NCI-H345 (cell line): ENCODE results near the gene ACSS2.
"Not testable (repeated sequence)": the region's sequence is repeated elsewhere in the genome, so short reads cannot be mapped to it uniquely, and the experiment has no call there.

ENCODE experiments used
- DNase-seq: peaks from one replicate; lab custom pipeline; 2025; lab: John Stamatoyannopoulos, UW

The ACSS2 gene

GRCh38 chr20:34874094-34874654 lies 2.2 kb upstream of the ACSS2 start:
- DNase-seq: peak; percentile 90

DNA sequence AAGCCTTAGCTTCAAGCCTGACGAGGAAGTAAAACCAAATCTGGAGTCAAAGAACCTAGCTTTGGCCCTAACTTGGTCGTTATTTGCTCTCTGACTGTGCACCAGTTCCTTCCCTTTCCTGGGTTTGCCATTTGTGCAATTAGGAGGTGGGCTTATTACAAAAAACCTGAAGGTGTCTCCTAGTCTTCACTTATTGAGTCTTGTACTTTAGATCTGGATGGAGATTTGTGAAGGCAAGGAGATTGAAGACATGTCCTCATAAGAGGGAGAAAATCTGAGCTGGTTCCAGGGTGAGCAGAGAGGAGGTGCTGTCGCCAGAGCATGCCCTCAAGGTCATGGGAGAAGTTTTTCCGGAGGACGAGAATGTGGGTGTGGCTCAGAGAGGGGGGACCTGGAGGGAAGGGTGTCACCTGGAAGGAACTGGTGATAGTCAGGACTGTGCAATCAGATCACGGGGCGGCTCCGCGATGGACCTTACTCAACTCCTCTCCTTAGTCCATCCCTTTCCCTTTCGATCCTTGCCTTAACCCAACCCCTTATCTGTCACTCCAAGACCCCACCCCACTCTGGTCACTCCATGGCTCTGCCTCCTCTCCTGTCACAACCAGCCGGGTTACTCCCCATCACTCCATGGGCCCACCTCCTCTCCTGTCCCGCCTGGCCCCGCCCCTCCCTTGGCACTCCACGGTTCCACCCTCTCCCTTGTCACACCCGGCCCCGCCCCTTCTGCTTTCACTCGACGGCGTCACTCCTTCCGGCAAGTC lies 588 bp upstream of the ACSS2 start:
- DNase-seq: peak; percentile 99

DNA sequence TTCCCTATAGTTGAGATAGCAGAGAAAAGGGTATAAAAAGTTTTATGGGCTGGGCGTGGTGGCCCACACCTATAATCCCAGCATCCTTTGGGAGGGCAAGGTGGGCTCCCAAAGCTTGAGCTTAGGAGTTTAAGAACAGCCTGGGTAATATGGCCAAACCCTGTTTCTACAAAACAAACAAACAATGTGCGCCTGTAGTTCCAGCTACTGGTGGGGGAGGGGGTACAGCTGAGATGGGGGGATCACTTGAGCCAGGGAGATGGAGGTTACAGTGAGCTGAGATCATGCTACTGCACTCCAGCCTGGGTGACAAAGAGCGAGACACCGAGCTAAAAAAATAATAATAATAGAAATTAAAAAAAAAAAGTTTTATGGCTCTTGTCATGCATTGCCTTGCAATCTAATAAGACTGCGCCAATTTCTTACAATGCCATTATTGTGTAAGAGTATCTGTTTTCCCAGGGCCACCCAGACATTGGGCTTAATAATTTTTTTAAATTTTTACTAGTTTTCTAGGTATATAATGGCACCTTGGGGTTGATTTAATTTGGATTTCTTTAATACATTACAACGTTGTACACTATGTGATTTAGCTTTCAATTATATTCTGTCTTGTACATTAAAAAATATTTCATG lies 3.9 kb downstream of the ACSS2 start:
- DNase-seq: no peak

DNA sequence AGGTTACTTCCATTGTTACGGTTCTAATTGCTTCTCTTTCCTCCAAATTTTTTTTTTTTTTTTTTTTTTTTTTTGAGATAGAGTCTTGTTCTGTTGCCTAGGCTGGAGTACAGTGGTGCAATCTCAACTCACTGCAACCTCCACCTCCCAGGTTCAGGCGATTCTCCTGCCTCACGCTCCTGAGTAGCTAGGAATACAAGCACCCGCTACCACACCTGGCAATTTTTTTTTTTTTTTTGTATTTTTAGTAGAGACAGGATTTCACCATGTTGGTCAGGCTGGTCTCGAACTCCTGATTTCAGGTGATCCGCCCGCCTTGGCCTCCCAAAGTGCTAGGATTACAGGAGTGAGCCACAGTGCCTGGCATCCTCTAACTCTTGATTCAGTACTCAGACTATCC lies 4.6 kb downstream of the ACSS2 start:
- not testable (repeated sequence) for DNase-seq

- no peak for DNase-seq
These were observed 5.3 kb downstream of the ACSS2 start for GRCh38 chr20:34881689-34882088.

DNA sequence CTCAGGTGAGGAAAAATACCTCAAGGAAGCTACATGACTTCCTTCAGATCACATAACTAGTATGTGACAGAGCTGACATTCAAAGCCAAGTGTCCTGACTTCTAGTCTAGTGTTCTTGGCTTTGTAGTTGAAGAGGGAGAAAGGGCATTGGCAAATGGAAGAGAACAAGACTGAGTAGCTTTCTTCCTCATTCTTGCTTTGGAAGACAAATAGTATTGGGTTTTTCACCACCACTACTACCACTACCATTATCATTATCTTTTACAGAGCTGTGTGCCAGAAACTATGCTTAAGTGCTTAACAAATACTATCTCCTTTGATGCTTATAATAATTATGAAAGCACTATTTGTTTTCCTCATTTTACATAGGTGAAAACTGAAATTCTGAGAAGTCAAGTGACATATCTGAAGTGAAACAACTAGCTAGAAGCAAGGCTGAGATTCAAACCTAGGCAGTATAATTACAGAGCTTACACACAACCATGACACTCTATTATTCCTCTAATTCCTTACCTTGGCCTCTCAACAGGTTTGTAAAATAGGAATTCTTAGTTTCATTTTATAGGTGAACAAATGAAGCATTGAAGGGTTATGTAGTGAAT lies 6.8 kb downstream of the ACSS2 start:
- no peak for DNase-seq

GRCh38 chr20:34883809-34884208 lies 7.4 kb downstream of the ACSS2 start:
- no peak for DNase-seq

GRCh38 chr20:34884260-34884659 lies 7.8 kb downstream of the ACSS2 start:
- no peak for DNase-seq

DNA sequence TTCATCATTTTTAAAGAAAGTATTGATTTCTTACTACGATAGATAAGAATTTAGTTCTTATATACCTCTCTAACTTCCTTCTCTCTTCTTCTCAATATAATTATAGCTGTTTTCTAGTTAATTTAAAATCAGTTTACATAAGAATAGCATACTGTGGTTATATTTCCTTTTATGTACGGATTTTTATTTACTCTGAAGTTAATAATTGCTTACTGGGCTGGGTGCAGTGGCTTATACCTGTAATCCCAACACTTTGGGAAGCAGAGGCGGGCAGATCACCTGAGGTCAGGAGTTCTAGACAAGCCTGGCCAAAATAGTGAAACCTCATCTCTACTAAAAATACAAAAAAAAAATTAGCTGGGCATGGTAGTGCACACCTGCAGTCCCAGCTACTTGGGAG lies 9.7 kb downstream of the ACSS2 start:
- DNase-seq: no peak

DNA sequence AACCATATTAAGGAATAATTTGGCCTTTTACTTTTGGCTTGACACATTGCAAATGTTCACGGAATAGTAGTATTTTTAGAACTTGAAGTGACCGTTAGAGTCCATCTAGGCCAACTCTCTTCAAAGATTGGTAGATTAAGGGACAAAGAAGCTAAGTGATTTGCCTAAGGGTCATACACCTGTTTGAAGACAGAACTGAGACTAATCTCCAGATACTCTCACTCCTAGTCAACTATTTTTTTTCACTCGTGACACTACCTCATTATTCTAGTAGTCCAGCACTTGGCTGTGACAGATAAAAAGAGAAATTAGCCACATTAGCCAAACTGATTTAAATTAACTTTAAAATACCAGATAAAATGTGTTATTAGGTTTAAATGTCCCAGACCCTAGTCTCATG lies 10.6 kb downstream of the ACSS2 start:
- DNase-seq: no peak

GRCh38 chr20:34888468-34888867 lies 12.1 kb downstream of the ACSS2 start:
- no peak for DNase-seq

GRCh38 chr20:34891166-34892062 lies 15.0 kb downstream of the ACSS2 start:
- no peak for DNase-seq

GRCh38 chr20:34892671-34893070 lies 16.3 kb downstream of the ACSS2 start:
- no peak for DNase-seq

DNA sequence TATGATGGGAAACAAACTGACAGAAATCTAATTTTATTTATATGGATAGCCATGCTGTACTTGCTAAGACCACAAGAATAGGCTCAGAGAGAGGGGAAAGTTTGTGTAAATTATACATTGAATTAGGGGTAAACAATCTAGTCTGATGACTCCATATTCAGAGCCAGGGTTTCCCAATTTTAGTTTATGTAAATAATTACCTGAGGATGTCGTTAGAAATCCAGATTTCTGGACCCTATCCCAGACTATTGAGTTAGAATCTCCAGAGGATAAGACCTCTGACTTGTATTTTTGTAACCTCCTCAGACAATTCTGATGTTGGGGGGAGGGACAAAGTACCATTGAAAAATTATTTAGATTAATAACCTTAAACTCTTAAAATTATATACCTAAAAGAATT lies 18.3 kb downstream of the ACSS2 start:
- no peak for DNase-seq

GRCh38 chr20:34895465-34895864 lies 19.1 kb downstream of the ACSS2 start:
- no peak for DNase-seq

GRCh38 chr20:34896086-34896621 lies 19.7 kb downstream of the ACSS2 start:
- DNase-seq: no peak

DNA sequence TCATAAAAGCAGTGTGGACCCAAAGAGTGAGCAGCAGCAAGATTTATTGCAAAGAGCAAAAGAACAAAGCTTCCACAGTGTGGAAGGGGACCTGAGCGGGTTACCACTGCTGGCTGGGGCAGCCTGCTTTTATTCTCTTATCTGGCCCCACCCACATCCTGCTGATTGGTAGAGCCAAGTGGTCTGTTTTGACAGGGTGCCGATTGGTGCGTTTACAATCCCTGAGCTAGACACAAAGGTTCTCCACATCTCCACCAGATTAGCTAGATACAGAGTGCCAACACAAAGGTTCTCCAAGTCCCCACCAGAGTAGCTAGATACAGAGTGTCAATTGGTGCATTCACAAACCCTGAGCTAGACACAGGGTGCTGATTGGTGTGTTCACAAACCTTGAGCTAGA lies 21.7 kb downstream of the ACSS2 start:
- DNase-seq: not testable (repeated sequence)

DNA sequence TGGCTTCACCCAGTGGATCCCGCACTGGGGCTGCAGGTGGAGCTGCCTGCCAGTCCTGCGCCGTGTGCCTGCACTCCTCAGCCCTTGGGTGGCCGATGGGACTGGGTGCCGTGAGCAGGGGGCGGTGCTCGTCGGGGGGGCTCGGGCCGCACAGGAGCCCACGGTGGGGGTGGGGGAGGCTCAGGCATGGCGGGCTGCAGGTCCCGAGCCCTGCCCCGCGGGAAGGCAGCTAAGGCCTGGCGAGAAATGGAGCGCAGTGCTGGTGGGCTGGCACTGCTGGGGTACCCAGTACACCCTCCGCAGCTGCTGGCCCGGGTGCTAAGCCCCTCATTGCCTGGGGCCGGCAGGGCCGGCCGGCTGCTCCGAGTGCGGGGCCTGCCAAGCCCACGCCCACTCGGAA lies 22.3 kb downstream of the ACSS2 start:
- DNase-seq: not testable (repeated sequence)

DNA sequence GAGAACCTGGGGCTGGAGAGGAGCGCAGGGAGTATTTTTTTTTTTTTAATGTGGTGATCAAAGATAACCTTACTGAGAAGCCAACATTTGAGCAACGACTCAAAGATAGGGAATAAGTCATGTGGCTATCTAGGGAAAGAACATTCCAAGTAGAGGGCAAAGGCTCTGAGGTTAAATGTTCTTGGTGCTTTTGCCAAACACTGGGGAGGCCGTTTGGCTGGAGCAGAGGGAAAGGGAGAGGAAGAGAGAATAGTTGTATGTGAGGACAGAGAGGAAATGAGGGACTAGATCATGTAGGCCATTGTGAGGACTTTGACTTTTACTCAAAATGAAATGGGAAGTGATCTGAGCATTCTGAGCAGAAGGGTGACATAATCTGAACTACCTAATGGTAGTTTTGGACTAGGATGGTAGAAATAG lies 27.8 kb downstream of the ACSS2 start:
- DNase-seq: no peak

GRCh38 chr20:34907616-34908469 lies 31.4 kb downstream of the ACSS2 start:
- DNase-seq: peak; percentile 75

DNA sequence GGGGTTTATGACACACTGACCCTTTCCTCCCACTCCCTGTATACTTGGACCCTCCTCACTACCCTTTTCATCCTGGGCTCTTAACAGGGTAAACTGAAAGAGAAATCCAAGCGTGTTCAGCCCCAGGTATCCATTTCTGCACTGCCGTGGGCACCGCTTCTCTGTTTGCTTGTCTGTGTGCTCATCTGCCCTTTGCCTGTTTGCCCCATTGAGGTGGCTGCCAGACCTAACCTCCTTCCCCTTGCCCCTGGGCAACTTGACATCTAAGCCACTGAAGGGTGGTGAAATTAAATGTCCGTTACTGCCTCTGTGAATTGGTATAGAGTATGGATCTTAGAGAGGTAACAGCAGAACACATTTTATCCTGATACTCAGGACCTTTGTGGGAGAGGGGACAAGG lies 38.7 kb downstream of the ACSS2 start:
- no peak for DNase-seq
